Esophagus squamous epithelium (tissue), 5 donors: ENCODE results near the gene PALM. TPM values are rescaled to one million over a fixed set of nuclear protein-coding genes. Genes with fewer than 3 reads are reported as not detected.

Experiments used
- DNase-seq: peaks from one replicate; lab custom pipeline; 2025; lab: John Stamatoyannopoulos, UW
- H3K27ac ChIP-seq, 4 donors: fragments of 200-600 bp; sonication (generic); one replicate each; pipeline ENCODE4 v1.5.1; 2016 to 2019; ENCODE audit warnings: mild to moderate bottlenecking in 1 of 4
- H3K27me3 ChIP-seq, 4 donors: fragments of 200-600 bp; sonication (generic); 1 replicate in 3 of 4; 2 replicates in 1 of 4; pipeline versions ENCODE4 v1.5.1 to v1.6.0; 2017 to 2021; ENCODE audit warnings: antibody characterized with exemption in 1 of 4
- H3K36me3 ChIP-seq, 3 donors: fragments of 200-600 bp; sonication (generic); one replicate each; pipeline ENCODE4 v1.5.1; 2016 to 2019
- H3K4me1 ChIP-seq, 3 donors: fragments of 200-600 bp; sonication (generic); one replicate each; pipeline ENCODE4 v1.5.1; 2017 to 2019
- H3K4me3 ChIP-seq, 4 donors: fragments of 200-600 bp; sonication (generic); 1 replicate in 3 of 4; 2 replicates in 1 of 4; pipeline ENCODE4 v1.5.1; 2016 to 2019; ENCODE audit warnings: mild to moderate bottlenecking in 2 of 4, moderate library complexity in 1 of 4
- H3K9me3 ChIP-seq, 3 donors: fragments of 200-600 bp; sonication (generic); one replicate each; pipeline ENCODE4 v1.5.1; 2016 to 2019
- POLR2A ChIP-seq, 4 donors: fragments of 450-650 bp; IDR thresholded peaks; one replicate each; pipeline ENCODE4 v1.6.1; 2017; ENCODE audit warnings: antibody characterized with exemption in 4 of 4, mild to moderate bottlenecking in 4 of 4, moderate library complexity in 3 of 4
- WGBS, 2 donors: methylation state at CpG; one replicate each; pipeline ENCODE4 v1.1.5; 2018; 5-methylcytosine and 5-hydroxymethylcytosine counted together
- intact Hi-C: fragments of 100-400 bp; cut with DNase I; formaldehyde crosslinking; loops from one replicate; pipeline ENCODE4 v1.15.0; 2022
- total RNA-seq, 4 donors: library from RNA; depleted of rRNA; stranded (reverse); fragments of >200 nt; gene quantifications; one replicate each; pipeline ENCODE4 v1.1.0, GENCODE V29; 2016
- TF ChIP-seq, protein P1 (sequence below), 6 experiments: fragments of 450-650 bp in 4 of 6; fragments of 200-600 bp in 2 of 6; sonication (generic) in 2 of 6; IDR thresholded peaks; one replicate each; pipeline ENCODE4 v1.5.1; 2016 to 2019; ENCODE audit warnings: antibody characterized with exemption in 6 of 6, mild to moderate bottlenecking in 4 of 6, moderate library complexity in 4 of 6
- donor health status: DM: yes; HTN: yes; CAD: no.

Gene PALM
- total RNA-seq, 4 donors from 2014 or later = 2.6 to 19.3 (median 6.5) TPM

DNA sequence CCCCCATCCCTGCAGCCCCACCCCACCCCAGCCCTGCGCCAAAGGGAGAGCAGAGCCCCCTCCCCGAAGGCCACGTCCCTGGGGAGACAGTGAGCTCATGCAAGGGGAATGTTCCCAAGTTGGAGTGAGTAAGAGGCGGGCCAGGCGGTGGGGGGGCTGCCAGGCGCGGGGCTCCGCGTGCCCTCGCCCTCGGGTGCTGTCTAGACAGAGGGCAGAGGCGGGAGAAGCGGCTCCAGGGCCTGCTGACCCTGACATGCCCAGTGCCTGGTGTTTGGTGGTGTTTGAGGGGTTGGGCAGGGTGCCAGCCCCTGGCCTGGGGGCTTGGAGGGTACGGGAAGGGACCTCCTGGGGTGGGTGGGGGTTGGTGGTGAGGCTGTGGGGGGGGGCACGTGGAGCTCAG is 31.5 kb upstream of the PALM start:
- Histone ChIP-seq H3K27ac (peak overlapping the region; percentile 80 to 95 (median 86)), H3K4me3 (peak overlapping the region; percentile 32 to 77 (median 52)), H3K36me3 (no peaks in the 10 kb centered on the region), H3K4me1 (peaks cover 35 to 64% (median 37%) of the 10 kb centered on the region in 3 donors), H3K9me3 (no peaks in the 10 kb centered on the region), H3K27me3 (peaks cover 0 to 41% (median 0%) of the 10 kb centered on the region in 4 donors)
- no CpG with 5 or more reads among the region's 15 CpGs for WGBS, 2 donors
- DNase-seq = no peak
- intact Hi-C loops = no loop called here
- TF ChIP-seq, protein P1, sequence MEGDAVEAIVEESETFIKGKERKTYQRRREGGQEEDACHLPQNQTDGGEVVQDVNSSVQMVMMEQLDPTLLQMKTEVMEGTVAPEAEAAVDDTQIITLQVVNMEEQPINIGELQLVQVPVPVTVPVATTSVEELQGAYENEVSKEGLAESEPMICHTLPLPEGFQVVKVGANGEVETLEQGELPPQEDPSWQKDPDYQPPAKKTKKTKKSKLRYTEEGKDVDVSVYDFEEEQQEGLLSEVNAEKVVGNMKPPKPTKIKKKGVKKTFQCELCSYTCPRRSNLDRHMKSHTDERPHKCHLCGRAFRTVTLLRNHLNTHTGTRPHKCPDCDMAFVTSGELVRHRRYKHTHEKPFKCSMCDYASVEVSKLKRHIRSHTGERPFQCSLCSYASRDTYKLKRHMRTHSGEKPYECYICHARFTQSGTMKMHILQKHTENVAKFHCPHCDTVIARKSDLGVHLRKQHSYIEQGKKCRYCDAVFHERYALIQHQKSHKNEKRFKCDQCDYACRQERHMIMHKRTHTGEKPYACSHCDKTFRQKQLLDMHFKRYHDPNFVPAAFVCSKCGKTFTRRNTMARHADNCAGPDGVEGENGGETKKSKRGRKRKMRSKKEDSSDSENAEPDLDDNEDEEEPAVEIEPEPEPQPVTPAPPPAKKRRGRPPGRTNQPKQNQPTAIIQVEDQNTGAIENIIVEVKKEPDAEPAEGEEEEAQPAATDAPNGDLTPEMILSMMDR (IDR thresholded peaks at IDR 0.05) = no peak
- TF ChIP-seq POLR2A (IDR thresholded peaks at IDR 0.05) = no peak

DNA sequence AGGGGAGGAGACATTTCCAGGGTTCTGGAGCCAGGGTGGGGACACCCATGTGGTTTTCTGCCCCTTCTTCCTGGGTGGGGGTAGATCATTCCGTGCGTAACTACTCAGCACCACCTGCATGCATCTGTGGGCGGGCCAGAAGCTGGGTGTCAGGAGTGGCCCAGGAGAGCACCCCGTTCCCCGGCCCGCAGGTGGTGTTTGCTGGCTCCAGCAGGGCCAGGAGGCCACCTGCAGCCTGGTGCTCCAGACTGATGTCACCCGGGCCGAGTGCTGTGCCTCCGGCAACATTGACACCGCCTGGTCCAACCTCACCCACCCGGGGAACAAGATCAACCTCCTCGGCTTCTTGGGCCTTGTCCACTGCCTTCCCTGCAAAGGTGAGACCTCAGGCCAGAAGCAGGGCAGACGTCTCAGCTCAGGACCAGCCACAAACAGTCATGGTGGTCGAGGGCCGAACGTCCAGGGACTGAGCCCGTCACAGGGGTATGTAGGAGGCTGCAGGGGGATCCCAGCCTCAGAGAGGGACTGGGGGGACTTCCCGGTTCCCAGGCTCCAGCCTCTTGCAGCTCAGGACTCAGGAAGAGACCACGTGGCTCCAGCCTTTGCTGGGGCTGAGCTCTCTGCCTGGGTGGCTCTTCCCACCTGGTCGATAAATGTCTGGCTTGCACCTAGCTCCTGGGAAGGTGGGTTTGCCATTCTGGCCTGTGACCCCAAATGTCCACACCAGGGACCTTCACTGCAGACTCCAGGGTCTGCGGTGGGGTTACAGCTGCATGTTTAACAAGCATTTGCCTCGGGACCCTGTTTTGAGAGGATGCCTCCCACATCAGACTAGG is 30.9 kb upstream of the PALM start:
- no peak for TF ChIP-seq POLR2A (IDR thresholded peaks at IDR 0.05)
- peak overlapping the region; percentile 80 to 95 (median 86) for H3K27ac ChIP-seq
- H3K27me3 ChIP-seq = peaks cover 0 to 41% (median 0%) of the 10 kb centered on the region in 4 donors
- no peak for DNase-seq
- intact Hi-C loops = no loop called here
- H3K4me3 ChIP-seq = peak overlapping the region in 3 of 4 donors; percentile 46 to 77 (median 58)
- no peaks in the 10 kb centered on the region for H3K36me3 ChIP-seq
- H3K9me3 ChIP-seq = no peaks in the 10 kb centered on the region
- WGBS, 2 donors = 44 to 71% methylated on average over 2 to 6 of the region's 22 CpGs
- peaks cover 35 to 64% (median 37%) of the 10 kb centered on the region in 3 donors for H3K4me1 ChIP-seq

DNA sequence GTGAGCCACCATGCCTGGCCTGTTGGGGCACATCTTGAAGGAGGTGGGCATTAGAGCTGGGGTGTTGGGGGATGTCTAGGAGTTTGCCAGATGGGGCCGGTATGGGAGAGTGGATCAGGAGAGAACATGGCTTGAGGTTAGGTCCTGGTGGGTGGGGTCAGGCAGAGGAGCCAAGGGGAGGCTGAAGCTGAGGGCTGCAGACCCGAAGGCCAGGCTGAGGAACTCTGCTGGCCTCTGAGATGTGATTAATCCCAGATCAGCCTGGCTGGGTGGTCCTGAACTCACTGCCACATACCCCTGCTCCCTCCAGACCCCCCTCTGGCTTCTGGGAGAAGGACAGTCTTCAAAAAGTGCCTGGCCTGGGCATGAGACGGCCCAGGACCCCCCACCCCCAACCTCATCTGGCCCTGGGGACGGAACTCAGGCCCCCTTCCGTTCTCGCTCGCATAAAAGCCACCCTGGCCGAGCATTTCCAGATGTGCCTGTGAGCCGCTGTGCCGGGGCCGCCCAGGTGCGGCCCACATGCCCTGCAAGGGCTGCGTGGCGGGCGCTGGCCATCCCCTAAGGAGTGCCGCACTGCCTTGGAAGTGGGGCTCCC is 29.8 kb upstream of the PALM start:
- no peak for TF ChIP-seq POLR2A (IDR thresholded peaks at IDR 0.05)
- TF ChIP-seq, protein P1 (IDR thresholded peaks at IDR 0.05) = no peak
- Histone ChIP-seq H3K27ac (peak overlapping the region; percentile 91 to 98 (median 96)), H3K4me1 (peaks cover 35 to 64% (median 37%) of the 10 kb centered on the region in 3 donors), H3K27me3 (peaks cover 0 to 39% (median 0%) of the 10 kb centered on the region in 4 donors), H3K4me3 (peak overlapping the region in 3 of 4 donors; percentile 57 to 95 (median 92)), H3K9me3 (no peaks in the 10 kb centered on the region), H3K36me3 (no peaks in the 10 kb centered on the region)
- no peak for DNase-seq
- WGBS, 2 donors = 84 to 95% methylated on average over 3 of the region's 16 CpGs
- intact Hi-C loops = no loop called here

GRCh38 chr19:679418-680286 is 29.1 kb upstream of the PALM start:
- no peak for DNase-seq
- peak overlapping the region; percentile 91 to 98 (median 96) for H3K27ac ChIP-seq
- intact Hi-C loops = no loop called here
- H3K36me3 ChIP-seq = no peaks in the 10 kb centered on the region
- H3K9me3 ChIP-seq = no peaks in the 10 kb centered on the region
- H3K27me3 ChIP-seq = peaks cover 0 to 32% (median 0%) of the 10 kb centered on the region in 4 donors
- no peak for TF ChIP-seq POLR2A (IDR thresholded peaks at IDR 0.05)
- TF ChIP-seq, protein P1 (IDR thresholded peaks at IDR 0.05) = no peak
- H3K4me1 ChIP-seq = peaks cover 35 to 64% (median 37%) of the 10 kb centered on the region in 3 donors
- H3K4me3 ChIP-seq = peak overlapping the region; percentile 57 to 95 (median 92)
- no CpG with 5 or more reads among the region's 69 CpGs for WGBS, 2 donors
